CD4-positive, alpha-beta T cell (primary cell): ENCODE results near the gene CDH24. TPM values are rescaled to one million over a fixed set of nuclear protein-coding genes. Genes with fewer than 3 reads are reported as not detected.

Experiments used
- ATAC-seq: fragments of 200-7000 bp; cut with Tn5 transposase; one replicate; pipeline ENCODE4 v1.10.0; 2022; ENCODE audit warnings: mild to moderate bottlenecking; ENCODE audit not compliant: poor library complexity
- CTCF ChIA-PET: fragments of 350-600 bp; sonication (Branson Sonifier 250); formaldehyde crosslinking; loops from one replicate; lab custom pipeline; 2021; ENCODE audit warnings: antibody characterized with exemption, inconsistent platforms; lab: Charles Lee
- POLR2A ChIA-PET: fragments of 350-600 bp; sonication (Branson Sonifier 250); formaldehyde crosslinking; loops from one replicate; lab custom pipeline; 2021; ENCODE audit warnings: antibody characterized with exemption, inconsistent platforms; lab: Charles Lee
- DNase-seq, 14 experiments: peaks; one replicate each; pipeline ENCODE4 v3.0.0-alpha.2; 2013 to 2020; ENCODE audit warnings: mixed read lengths in 2 of 14
- H3K27ac ChIP-seq, 2 donors: one replicate each; pipeline versions ENCODE4 v1.5.1 to v1.7.0; 2013; ENCODE audit warnings: low read length in 2 of 2, low read depth in 1 of 2, mild to moderate bottlenecking in 1 of 2
- H3K27me3 ChIP-seq, 2 experiments: 1 replicate in 1 of 2; 2 replicates in 1 of 2; pipeline versions ENCODE4 v1.6.1 to v1.7.0; 2013; ENCODE audit warnings: low read length in 2 of 2, control low read depth in 1 of 2, mild to moderate bottlenecking in 1 of 2, moderate library complexity in 1 of 2; ENCODE audit not compliant: insufficient read depth in 2 of 2, control insufficient read depth in 1 of 2
- H3K36me3 ChIP-seq: one replicate; pipeline ENCODE4 v1.6.1; 2013; ENCODE audit warnings: low read length, control low read depth; ENCODE audit not compliant: insufficient read depth
- H3K4me1 ChIP-seq: one replicate; pipeline ENCODE4 v1.6.1; 2013; ENCODE audit warnings: low read length, control low read depth; ENCODE audit not compliant: insufficient read depth
- H3K4me3 ChIP-seq: one replicate; pipeline ENCODE4 v1.5.1; 2013; ENCODE audit warnings: mild to moderate bottlenecking, low read length, moderate library complexity
- H3K9me3 ChIP-seq, 2 experiments: 1 replicate in 1 of 2; 2 replicates in 1 of 2; pipeline versions ENCODE4 v1.6.1 to v1.7.0; 2013; ENCODE audit warnings: low read length in 2 of 2, mild to moderate bottlenecking in 2 of 2, control low read depth in 1 of 2, moderate library complexity in 1 of 2; ENCODE audit not compliant: control insufficient read depth in 1 of 2, insufficient read depth in 1 of 2
- H3K27ac Mint-ChIP-seq: one replicate; pipeline ENCODE4 v1.8.0; 2020; ENCODE audit warnings: mixed read lengths
- H3K27me3 Mint-ChIP-seq: one replicate; pipeline ENCODE4 v1.8.0; 2021; ENCODE audit warnings: mixed read lengths
- H3K36me3 Mint-ChIP-seq: one replicate; pipeline ENCODE4 v1.8.0; 2021; ENCODE audit warnings: low read depth, mixed read lengths
- H3K4me1 Mint-ChIP-seq: one replicate; pipeline ENCODE4 v1.8.0; 2021; ENCODE audit warnings: low read depth, mixed read lengths
- H3K4me3 Mint-ChIP-seq: one replicate; pipeline ENCODE4 v1.8.0; 2020; ENCODE audit warnings: mild to moderate bottlenecking, mixed read lengths
- H3K9me3 Mint-ChIP-seq: one replicate; pipeline ENCODE4 v1.8.0; 2020; ENCODE audit warnings: mixed read lengths
- intact Hi-C, 2 experiments: fragments of 100-400 bp; cut with DNase I in 1 of 2; cut with micrococcal nuclease in 1 of 2; formaldehyde crosslinking; loops; one replicate each; pipeline versions ENCODE4 v1.15.1 to v1.9.0; 2023 to 2025; cut with DNase I, micrococcal nuclease
- total RNA-seq, 174 experiments: library from RNA in 2 of 174; stranded (reverse) in 2 of 174; gene quantifications; one replicate each; pipeline ENCODE4 v1.2.3 and lab custom pipeline; 2021 to 2026
- TF ChIP-seq, protein P1 (sequence below): fragments of 200-600 bp; IDR thresholded peaks from one replicate; pipeline ENCODE4 v1.8.0; 2022; ENCODE audit warnings: antibody characterized with exemption, mild to moderate bottlenecking

CDH24 gene
- total RNA-seq, 2 experiments from 2014 or later = 3.3 to 3.7 TPM

DNA sequence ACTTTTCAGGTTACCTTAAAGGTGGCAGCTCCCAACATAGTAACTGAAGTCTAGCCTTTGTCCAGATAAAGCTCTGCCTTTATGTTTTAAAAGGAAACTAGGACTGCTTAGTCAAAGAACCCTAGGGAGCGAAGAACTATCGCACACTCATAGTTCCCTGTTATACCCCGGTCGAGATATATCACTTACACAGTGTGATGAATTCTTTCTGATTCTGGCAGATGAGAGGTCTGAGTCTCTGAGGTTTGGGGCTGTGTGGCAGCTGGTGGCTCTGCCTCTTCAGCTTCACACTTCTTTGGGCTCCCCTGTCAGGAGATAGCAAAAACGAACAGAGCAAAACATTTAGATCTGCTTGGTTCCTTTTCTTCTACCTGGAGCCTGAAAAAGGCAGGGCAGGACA, 20.6 kb upstream of the CDH24 start:
- H3K36me3 Mint-ChIP-seq = peaks cover 85% of the 10 kb centered on the region
- H3K9me3 ChIP-seq = no peaks in the 10 kb centered on the region
- intact Hi-C loops = loop anchor here (1.0 to 5.0 kb wide), 5 partner anchors 15 to 224 kb away; partner anchors contain the start of gene PPP1R3E (in 1 of the 2)

DNA sequence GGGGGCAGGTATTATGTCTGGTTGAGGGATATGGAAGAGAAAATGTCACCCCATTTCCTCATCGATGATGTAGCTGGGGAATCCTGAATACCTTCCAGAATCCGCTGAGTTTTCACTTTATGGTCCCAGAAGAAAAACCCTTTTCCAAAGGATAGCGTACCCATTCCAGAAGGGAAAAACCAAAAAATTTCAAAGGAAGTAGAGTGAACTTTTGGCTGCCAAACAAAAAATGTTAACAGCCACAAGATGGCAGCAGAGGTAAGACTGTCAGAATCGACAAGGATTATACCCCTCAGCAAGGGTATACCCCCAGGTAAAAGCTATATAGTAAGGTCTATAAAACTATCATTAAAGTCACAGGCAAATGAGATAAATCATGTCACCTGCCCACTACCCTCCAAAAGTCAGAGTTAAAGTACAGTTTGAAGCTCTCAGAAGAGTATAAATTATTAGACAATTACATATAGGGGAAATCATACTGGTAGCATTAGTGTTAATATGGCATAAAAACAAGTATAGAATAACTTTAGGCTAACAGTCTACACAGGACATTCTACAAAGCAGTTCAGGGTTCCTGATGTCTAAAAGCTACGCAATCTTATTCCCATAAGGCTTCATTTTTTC, 19.6 kb upstream of the CDH24 start:
- no peaks in the 10 kb centered on the region for H3K27me3 ChIP-seq
- H3K36me3 ChIP-seq = peaks cover 93% of the 10 kb centered on the region
- intact Hi-C loops = loop anchor here (1.0 to 5.0 kb wide), 4 partner anchors 110 to 225 kb away; partner anchors contain the start of gene PPP1R3E (in 1 of the 2)
- ATAC-seq (peak; percentile 79), DNase-seq (peak in 4 of 14 experiments; percentile 38 to 72 (median 56))
- Mint-ChIP-seq H3K27me3 (no peaks in the 10 kb centered on the region), H3K4me3 (no peak overlapping the region), H3K36me3 (peaks cover 93% of the 10 kb centered on the region), H3K4me1 (peaks cover 10% of the 10 kb centered on the region), H3K9me3 (no peaks in the 10 kb centered on the region), H3K27ac (peak overlapping the region; percentile 22)
- H3K27ac ChIP-seq = no peak overlapping the region
- TF ChIP-seq, protein P1, sequence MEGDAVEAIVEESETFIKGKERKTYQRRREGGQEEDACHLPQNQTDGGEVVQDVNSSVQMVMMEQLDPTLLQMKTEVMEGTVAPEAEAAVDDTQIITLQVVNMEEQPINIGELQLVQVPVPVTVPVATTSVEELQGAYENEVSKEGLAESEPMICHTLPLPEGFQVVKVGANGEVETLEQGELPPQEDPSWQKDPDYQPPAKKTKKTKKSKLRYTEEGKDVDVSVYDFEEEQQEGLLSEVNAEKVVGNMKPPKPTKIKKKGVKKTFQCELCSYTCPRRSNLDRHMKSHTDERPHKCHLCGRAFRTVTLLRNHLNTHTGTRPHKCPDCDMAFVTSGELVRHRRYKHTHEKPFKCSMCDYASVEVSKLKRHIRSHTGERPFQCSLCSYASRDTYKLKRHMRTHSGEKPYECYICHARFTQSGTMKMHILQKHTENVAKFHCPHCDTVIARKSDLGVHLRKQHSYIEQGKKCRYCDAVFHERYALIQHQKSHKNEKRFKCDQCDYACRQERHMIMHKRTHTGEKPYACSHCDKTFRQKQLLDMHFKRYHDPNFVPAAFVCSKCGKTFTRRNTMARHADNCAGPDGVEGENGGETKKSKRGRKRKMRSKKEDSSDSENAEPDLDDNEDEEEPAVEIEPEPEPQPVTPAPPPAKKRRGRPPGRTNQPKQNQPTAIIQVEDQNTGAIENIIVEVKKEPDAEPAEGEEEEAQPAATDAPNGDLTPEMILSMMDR = peak; percentile 68
- POLR2A ChIA-PET = interaction anchor here (0.6 to 2.4 kb wide), 4 partner anchors 10 to 221 kb away, joined by 3 to 26 read pairs (median 4); partner anchors contain the start of genes ACIN1 and C14orf119
- H3K9me3 ChIP-seq = no peaks in the 10 kb centered on the region
- no peak overlapping the region for H3K4me3 ChIP-seq
- CTCF ChIA-PET = interaction anchor here (0.5 to 2.7 kb wide), 18 partner anchors 8 to 507 kb away, joined by 3 to 28 read pairs (median 4); partner anchors contain the start of genes ACIN1 and C14orf119
- H3K4me1 ChIP-seq = peaks cover 4% of the 10 kb centered on the region

More for the DNA sequence above, 20.6 kb upstream of the CDH24 start:
- Histone ChIP-seq H3K27me3 (no peaks in the 10 kb centered on the region), H3K27ac (no peak overlapping the region), H3K4me1 (no peaks in the 10 kb centered on the region), H3K4me3 (no peak overlapping the region), H3K36me3 (peaks cover 93% of the 10 kb centered on the region)
- no peak for DNase-seq
- no peak for ATAC-seq
- H3K4me3 Mint-ChIP-seq = no peak overlapping the region
- peak overlapping the region; percentile 44 for H3K27ac Mint-ChIP-seq
- TF ChIP-seq, protein P1 = no peak
- no peaks in the 10 kb centered on the region for H3K4me1 Mint-ChIP-seq
- ChIA-PET POLR2A (interaction anchor here (1.6 to 2.4 kb wide), 2 partner anchors 8 to 17 kb away, joined by 4 to 26 read pairs; partner anchors contain the start of genes ACIN1 and C14orf119), CTCF (interaction anchor here (1.0 to 2.7 kb wide), 7 partner anchors 9 to 109 kb away, joined by 3 to 18 read pairs (median 9); no protein-coding TSS in a partner anchor)
- no peaks in the 10 kb centered on the region for H3K9me3 Mint-ChIP-seq
- no peaks in the 10 kb centered on the region for H3K27me3 Mint-ChIP-seq

DNA sequence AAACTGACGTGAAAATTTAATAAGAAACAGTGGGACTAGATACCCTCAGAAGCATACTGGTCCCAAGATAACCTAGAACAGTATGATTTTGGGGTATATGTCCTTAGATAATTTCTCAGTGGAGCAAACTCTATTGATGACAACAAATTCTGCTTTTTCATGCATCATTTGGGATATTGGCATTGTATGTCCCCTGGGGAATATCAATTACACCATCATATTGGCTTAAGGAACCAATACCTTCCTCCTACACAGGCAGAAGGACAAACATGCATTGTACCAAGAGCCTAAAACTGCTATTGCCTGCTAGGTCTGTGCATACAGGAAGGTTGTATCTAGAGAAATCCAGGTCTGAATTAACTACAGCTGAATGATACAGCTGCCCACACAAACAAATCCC, 17.6 kb upstream of the CDH24 start:
- no peak overlapping the region for H3K4me3 Mint-ChIP-seq
- ATAC-seq (no peak), DNase-seq (no peak)
- no peak overlapping the region for H3K27ac ChIP-seq
- H3K27me3 Mint-ChIP-seq = no peaks in the 10 kb centered on the region
- ChIA-PET CTCF (no interaction called here), POLR2A (interaction anchor here (0.6 to 1.0 kb wide), 3 partner anchors 11 to 547 kb away, joined by 3 read pairs; no protein-coding TSS in a partner anchor)
- H3K4me3 ChIP-seq = no peak overlapping the region
- no peaks in the 10 kb centered on the region for H3K9me3 ChIP-seq
- peaks cover 30% of the 10 kb centered on the region for H3K4me1 Mint-ChIP-seq
- H3K27ac Mint-ChIP-seq = no peak overlapping the region
- no peaks in the 10 kb centered on the region for H3K27me3 ChIP-seq
- TF ChIP-seq, protein P1 = no peak
- intact Hi-C loops = loop anchor here (5.0 kb wide), 3 partner anchors 37 to 227 kb away; partner anchors contain the start of gene PPP1R3E (in 1 of the 2)
- peaks cover 75% of the 10 kb centered on the region for H3K36me3 ChIP-seq
- peaks cover 21% of the 10 kb centered on the region for H3K4me1 ChIP-seq
- H3K9me3 Mint-ChIP-seq = no peaks in the 10 kb centered on the region
- peaks cover 81% of the 10 kb centered on the region for H3K36me3 Mint-ChIP-seq
